DMS153 treated with DMSO at 0.1 percent for 48 hours (cell line): ENCODE results near the gene TSKS.
A peak's percentile ranks its signal among the peaks of the same experiment; 100 is the strongest.
"Not testable (repeated sequence)": the region's sequence is repeated elsewhere in the genome, so short reads cannot be mapped to it uniquely, and the experiment has no call there.

ENCODE experiments used
- DNase-seq: peaks from one replicate; lab custom pipeline; 2025; ENCODE audit not compliant: unreplicated experiment; lab: John Stamatoyannopoulos, UW

The TSKS gene

DNA sequence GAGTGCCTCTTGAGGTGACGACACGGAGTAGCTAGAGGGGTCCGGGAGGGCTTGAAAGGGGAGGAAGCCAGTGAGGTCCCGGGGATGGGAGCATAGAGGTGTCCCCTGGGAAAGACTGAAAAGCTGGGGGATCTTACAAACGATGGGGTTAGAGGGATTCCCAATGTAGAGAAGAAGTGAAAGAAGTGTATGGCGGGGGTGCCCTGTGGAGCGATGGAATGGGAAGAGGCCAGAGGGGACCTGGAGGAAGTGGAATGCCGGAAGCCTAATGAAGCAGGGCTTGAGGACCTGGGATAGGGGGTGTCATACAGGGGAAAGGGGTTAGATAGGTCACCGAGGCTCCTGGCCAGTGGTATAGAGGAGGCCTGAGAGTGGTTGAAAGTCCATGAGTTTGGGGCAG is 4.3 kb upstream of the TSKS start:
- no peak for DNase-seq

- DNase-seq = no peak
Measured at GRCh38 chr19:49766930-49767299, 3.8 kb upstream of the TSKS start, which contains the start of gene AP2A1. Gene AP2A1 (plus strand): TSS chr19:49767001. CDS start chr19:49767134, 133 bp downstream.

DNA sequence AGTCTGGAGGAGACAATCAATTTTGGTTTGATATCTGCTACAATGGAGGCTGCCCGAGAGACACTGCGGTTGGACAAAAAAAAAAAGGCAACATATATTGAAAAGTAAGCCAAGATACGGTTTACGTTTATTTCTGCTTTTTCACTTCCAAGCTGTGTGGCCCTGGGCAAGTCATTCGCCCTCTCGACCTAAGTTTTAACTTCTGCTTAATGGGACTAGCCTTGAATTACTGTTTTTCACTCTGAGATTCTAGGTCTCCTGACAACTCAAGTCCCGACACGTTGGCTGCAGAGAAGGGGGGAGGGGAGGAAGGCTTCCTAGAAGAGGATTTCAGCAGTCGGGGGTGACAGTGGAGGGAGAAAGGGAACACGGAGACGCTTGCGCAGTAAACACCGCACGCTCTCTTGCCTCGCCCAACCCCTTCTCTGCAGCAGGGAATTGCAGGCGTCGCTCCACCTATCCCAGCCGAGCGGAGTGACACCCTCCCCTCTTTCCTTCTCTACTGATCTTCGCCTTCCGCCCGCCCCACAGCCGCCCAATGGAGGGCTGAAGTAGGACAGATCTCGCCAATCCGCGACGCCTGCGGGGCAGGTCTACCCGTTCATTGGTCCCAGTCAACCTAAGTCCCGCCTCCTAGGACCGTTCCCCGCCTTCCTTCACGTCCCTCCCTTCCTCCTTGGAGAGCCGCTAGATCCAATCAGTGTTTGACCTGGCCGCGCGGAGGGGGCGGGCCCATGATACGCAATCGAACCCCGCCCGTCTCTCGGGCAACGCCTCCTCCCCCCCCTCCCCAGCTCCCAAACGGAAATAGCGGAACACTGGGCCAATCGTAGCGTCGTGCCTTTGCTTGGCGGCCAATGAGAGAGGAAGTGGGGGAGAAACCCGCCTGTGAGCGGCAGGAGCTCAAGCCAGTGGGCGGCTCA is 3.2 kb upstream of the TSKS start:
- peak; percentile 100 for DNase-seq

GRCh38 chr19:49764341-49764740 is 1.2 kb upstream of the TSKS start:
- no peak for DNase-seq

GRCh38 chr19:49761625-49762311 is 1.3 kb downstream of the TSKS start:
- no peak for DNase-seq

- DNase-seq = no peak
Measured at GRCh38 chr19:49761249-49761624, 1.9 kb downstream of the TSKS start.

DNA sequence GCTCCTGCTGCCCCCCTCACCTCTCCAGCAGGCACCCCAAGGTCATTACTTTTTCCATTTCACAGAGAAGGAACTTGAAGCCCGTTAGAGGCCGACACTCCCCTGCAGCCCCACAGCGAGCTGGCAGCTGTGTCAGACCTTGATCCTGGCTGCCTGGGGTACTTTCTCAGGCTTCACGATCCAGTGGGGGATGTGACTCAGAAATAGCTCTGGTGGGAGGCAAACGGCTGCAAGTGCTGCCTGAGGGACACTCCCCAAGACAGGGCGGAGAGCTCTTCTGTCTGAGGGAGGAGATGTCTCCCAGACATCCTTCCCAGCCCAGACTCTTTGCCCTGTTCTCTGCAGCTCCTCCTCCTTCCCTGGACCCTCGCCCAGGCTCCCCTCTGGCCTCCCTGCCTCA is 4.8 kb downstream of the TSKS start:
- no peak for DNase-seq

DNA sequence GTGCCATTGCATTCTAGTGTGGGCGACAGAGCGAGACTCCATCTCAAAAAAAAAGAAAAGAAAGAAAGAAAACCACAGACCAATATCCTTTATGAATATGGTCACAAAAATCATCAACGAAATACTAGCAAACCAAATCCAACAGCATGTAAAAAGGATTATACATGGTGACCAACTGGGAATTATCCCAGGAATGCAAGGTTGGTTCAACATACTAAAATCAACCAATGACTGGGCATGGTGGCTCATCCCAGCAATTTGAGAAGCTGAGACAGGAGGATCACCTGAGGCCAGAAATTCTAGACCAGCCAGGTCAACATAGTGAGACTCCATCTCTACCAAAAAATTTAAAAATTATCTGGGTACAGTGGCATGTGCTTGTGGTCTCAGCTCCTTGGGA is 7.2 kb downstream of the TSKS start:
- DNase-seq = no peak

GRCh38 chr19:49752701-49753100 is 10.4 kb downstream of the TSKS start:
- no peak for DNase-seq

DNA sequence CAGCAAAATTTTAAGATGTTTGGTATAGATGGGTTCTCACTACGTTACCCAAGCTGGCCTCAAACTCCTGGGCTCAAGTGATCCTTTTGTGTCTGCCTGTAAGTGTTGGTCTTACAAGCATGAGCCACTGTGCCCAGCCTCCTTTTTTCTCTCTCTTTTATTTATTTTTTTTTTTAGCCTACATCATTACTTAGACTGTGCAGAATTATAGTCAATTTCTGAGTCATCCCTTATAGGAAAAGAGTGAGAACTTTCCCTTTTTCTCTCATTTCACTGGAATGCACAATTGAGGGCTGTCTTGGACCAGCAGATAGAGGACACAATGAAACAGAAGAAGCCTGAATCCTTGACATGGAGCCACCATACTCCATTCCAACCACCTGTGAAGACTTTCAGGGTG is 13.3 kb downstream of the TSKS start:
- no peak for DNase-seq

DNA sequence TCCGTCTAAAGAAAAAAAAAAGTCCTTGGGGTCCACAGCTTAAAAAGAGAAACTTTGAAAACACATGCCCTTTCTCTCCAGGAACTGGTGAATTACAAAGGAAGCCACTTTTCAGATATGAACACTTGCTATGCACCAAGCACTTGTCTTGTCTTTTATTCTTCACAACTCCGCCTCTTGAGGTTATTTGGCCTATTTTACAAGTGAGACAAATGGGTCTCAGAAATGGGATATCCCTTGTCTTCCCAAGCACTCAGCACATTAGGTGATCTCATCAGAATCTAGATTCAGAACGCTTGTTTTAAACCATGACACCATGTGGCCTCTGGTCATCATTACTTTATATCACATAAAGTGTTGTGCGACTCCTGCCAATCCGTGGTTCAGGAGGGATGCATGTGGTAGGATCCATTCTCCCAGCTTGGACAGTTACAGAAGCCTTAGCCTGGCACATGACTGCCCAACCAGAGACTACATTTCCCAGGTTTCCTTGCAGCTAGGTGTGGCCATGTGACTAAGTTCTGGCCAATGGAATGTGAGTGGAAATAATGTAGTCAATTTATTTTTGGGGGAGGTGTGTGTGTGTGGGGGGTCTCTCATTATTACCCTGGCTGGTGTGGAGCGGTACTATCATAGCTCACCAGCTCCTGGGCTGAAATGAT is 13.9 kb downstream of the TSKS start:
- no peak for DNase-seq

- no peak for DNase-seq
Measured at GRCh38 chr19:49746206-49746958, 16.7 kb downstream of the TSKS start.

- no peak for DNase-seq
Measured at GRCh38 chr19:49744946-49745381, 18.1 kb downstream of the TSKS start.

DNA sequence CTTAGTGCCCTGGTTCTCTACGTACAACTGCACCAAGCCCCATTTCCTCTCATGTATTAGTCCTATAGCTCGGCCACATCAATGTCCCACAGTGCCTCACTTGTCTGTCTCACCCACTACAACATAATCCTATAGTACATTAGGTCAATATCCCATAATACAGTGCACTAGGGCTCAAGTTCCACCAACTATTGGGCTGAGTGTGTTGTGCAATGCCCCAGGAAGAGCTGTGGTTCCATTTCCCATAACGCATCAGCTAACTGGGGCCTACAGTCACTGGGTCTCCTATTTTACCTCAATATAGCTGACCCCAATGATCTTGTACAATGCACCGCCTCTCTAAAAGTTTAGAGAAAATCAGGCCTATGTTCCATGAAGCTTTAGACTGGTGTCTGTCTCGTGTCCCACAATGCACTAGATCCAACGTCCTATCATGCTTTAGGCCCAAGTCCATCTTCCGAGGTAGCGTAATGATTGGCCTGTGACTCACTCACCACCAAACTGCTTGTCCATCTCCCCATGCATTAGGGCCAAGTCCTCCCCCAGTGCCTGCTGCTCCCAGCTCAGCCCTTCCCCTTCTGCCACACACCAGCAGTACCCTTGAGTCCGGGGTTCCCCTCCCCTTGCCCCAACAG is 21.8 kb downstream of the TSKS start:
- DNase-seq = no peak

DNA sequence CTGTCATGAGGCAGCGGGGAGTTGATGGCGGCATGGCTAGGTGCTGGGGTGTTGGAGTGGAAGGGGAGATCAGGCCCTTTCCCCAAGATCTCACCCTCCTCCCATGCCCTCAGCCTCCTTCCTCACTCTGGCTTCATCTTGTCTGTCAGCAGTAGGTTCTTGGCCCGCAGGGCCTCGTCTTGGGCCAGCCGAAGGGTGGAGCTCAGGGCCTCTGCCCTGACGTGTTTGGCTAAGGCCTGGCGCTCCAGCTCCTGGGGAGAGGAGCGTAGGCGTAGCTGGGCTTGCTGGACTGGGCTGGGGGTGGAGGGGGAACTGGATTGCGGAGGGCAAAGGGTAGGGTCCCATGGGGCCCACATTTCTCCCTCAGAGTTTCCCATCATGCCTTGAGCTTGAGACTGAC is 23.2 kb downstream of the TSKS start:
- DNase-seq = no peak

GRCh38 chr19:49739098-49739497 is 24.0 kb downstream of the TSKS start:
- DNase-seq = no peak

DNA sequence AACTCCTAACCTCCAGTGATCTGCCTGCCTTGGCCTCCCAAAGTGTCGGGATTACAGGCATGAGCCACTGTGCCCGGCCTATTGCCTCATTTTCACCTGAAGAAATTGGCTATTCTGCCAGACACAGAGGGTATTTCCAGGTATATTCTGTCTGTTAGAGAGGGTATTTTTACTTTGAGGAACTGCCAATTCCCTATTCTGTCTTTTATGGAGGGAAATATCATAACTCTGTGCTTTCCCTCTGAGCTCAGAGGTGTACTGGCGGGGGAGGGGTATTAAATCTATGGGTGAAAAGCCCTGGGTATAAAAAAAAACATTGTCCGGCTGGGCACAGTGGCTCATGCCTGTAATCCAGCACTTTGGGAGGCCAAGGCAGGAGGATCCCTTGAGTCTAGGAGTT is 24.8 kb downstream of the TSKS start:
- DNase-seq = no peak

GRCh38 chr19:49730166-49730565 is 32.9 kb downstream of the TSKS start:
- no peak for DNase-seq

DNA sequence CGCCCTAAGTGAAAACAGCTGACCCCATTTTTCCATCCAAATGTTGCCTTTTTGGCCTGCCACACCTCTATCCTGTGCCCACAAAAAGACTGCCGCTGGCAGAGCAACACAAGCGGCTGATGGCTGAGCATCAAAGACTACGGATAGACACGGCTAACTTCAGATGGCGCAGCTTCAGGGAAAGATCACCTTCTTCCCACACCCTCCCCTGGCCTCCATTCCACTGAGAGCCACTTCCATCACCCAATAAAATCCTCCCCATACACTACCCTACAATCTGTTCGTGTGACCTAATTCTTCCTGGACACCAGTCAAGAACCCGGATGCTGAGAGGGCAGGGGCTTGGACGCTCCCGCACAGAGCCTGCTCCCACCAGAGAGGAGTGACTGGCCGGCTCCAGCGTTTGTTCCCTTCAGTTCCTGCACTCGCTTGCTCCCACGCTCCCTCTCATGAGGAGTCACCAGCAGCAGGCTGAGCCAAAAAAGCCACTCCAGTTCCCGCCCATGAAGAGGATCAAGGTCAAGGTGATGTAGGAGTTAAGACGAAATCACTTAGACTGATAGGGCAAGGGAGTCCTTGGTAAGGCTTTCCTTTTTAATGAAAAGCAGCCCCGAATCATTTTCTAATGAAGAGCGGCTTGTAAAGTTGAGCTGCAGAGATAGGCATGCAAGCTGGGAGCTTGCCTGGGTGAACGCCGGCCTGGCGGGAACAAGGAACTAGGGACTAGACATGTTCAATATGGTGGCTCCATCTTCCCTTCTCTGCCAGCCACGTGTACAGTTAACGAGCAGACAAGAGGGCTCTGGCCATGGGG is 35.7 kb downstream of the TSKS start:
- no peak for DNase-seq

GRCh38 chr19:49719420-49719819 is 43.7 kb downstream of the TSKS start:
- not testable (repeated sequence) for DNase-seq
